ENCODE data around the gene ANKRD31.
A peak's percentile ranks its signal among the peaks of the same experiment; 100 is the strongest.
"Not testable (repeated sequence)": the region's sequence is repeated elsewhere in the genome, so short reads cannot be mapped to it uniquely, and the experiment has no call there.

ANKRD31 gene

GRCh38 chr5:75138689-75139088 is 98.0 kb downstream of the ANKRD31 start:
- DNase-seq = no peak

- no peak for DNase-seq
Observed at GRCh38 chr5:75130818-75131349, 105.8 kb downstream of the ANKRD31 start.

- no peak for DNase-seq
Observed at GRCh38 chr5:75116856-75117255, 119.8 kb downstream of the ANKRD31 start.

- not testable (repeated sequence) for DNase-seq
Observed at GRCh38 chr5:75114311-75114710, 122.4 kb downstream of the ANKRD31 start.

- DNase-seq = no peak
Observed at GRCh38 chr5:75113354-75114113, 123.1 kb downstream of the ANKRD31 start.

- no peak for DNase-seq
Observed at GRCh38 chr5:75108931-75109596, 127.6 kb downstream of the ANKRD31 start.

GRCh38 chr5:75108515-75108914 is 128.2 kb downstream of the ANKRD31 start:
- DNase-seq = no peak

- not testable (repeated sequence) for DNase-seq
Observed at GRCh38 chr5:75095956-75096355, 140.7 kb downstream of the ANKRD31 start.

- no peak for DNase-seq
Observed at GRCh38 chr5:75091597-75091996, 145.1 kb downstream of the ANKRD31 start.

GRCh38 chr5:75089662-75090061 is 147.0 kb downstream of the ANKRD31 start:
- DNase-seq = no peak

- no peak for DNase-seq
Observed at GRCh38 chr5:75089137-75089536, 147.5 kb downstream of the ANKRD31 start.

- no peak for DNase-seq
Observed at GRCh38 chr5:75088648-75089047, 148.0 kb downstream of the ANKRD31 start.

- no peak for DNase-seq
Observed at GRCh38 chr5:75081510-75081909, 155.2 kb downstream of the ANKRD31 start.

GRCh38 chr5:75079346-75079745 is 157.3 kb downstream of the ANKRD31 start:
- not testable (repeated sequence) for DNase-seq

- DNase-seq = no peak
Observed at GRCh38 chr5:75078027-75078426, 158.7 kb downstream of the ANKRD31 start.

GRCh38 chr5:75072061-75072460 is 164.6 kb downstream of the ANKRD31 start:
- no peak for DNase-seq

GRCh38 chr5:75071100-75071499 is 165.6 kb downstream of the ANKRD31 start:
- DNase-seq = no peak

- DNase-seq = no peak
Observed at GRCh38 chr5:75067434-75067833, 169.2 kb downstream of the ANKRD31 start.

GRCh38 chr5:75062925-75063531 is 173.7 kb downstream of the ANKRD31 start:
- no peak for DNase-seq

- DNase-seq = peak; percentile 29
Observed at GRCh38 chr5:75059912-75060545, 176.6 kb downstream of the ANKRD31 start.

GRCh38 chr5:75058986-75059535 is 177.6 kb downstream of the ANKRD31 start:
- DNase-seq = no peak

GRCh38 chr5:75057561-75057960 is 179.1 kb downstream of the ANKRD31 start:
- DNase-seq = no peak

- DNase-seq = no peak
Observed at GRCh38 chr5:75055727-75056144, 180.9 kb downstream of the ANKRD31 start.

All from activated CD8-positive, alpha-beta memory T cell treated with anti-CD3 and anti-CD28 coated beads, Interleukin-2, amount 50 U/mL, for 4 hours (primary cell).